Osteoblast (primary cell): ENCODE data around the gene C1QC. TPM values are rescaled to one million over a fixed set of nuclear protein-coding genes. Genes with fewer than 3 reads are reported as not detected.

ENCODE experiments used
- DNase-seq: peaks from one replicate; pipeline ENCODE4 v3.0.0; 2011; ENCODE audit warnings: low spot score, mixed read lengths; ENCODE audit not compliant: insufficient read length; ENCODE audit errors: missing footprints
- H2AFZ ChIP-seq: 2 replicates; pipeline ENCODE4 v1.6.0; 2011; ENCODE audit warnings: mild to moderate bottlenecking, low read length
- H3K27ac ChIP-seq: 2 replicates; pipeline ENCODE4 v1.5.1; 2011; ENCODE audit warnings: mild to moderate bottlenecking, low read depth, low read length, moderate library complexity
- H3K27me3 ChIP-seq: 2 replicates; pipeline ENCODE4 v1.6.0; 2012; ENCODE audit warnings: mild to moderate bottlenecking, control low read depth, inconsistent platforms, low read length, moderate library complexity; ENCODE audit not compliant: insufficient read depth
- H3K36me3 ChIP-seq: 2 replicates; pipeline ENCODE4 v1.5.1; 2011; ENCODE audit warnings: mild to moderate bottlenecking, low read length, control low read depth, moderate library complexity; ENCODE audit not compliant: insufficient read depth
- H3K4me1 ChIP-seq: 2 replicates; pipeline ENCODE4 v1.5.1; 2011; ENCODE audit warnings: mild to moderate bottlenecking, low read length, control low read depth, moderate library complexity; ENCODE audit not compliant: insufficient read depth
- H3K4me2 ChIP-seq: 2 replicates; pipeline ENCODE4 v1.6.0; 2011; ENCODE audit warnings: mild to moderate bottlenecking, low read length; ENCODE audit not compliant: insufficient read depth
- H3K4me3 ChIP-seq: fragments of 200-600 bp; sonication (generic); 3 replicates; pipeline ENCODE4 v1.5.1; 2012; ENCODE audit warnings: mild to moderate bottlenecking, low read length, inconsistent platforms; ENCODE audit not compliant: insufficient read depth
- H3K79me2 ChIP-seq: 2 replicates; pipeline ENCODE4 v1.6.0; 2012; ENCODE audit warnings: mild to moderate bottlenecking, low read length, control low read depth, inconsistent platforms; ENCODE audit not compliant: insufficient read depth
- H3K9me3 ChIP-seq: 2 replicates; pipeline ENCODE4 v1.5.1; 2011; ENCODE audit warnings: low read depth, low read length, control low read depth
- H4K20me1 ChIP-seq: 2 replicates; pipeline ENCODE4 v1.6.0; 2012; ENCODE audit warnings: mild to moderate bottlenecking, low read length, control low read depth; ENCODE audit not compliant: insufficient read depth
- total RNA-seq: library from RNA; depleted of rRNA; stranded (reverse); fragments of >200 nt; gene quantifications from 2 replicates; pipeline ENCODE4 v1.2.3, GENCODE V29; 2012
- TF ChIP-seq, protein P1 (sequence below): IDR thresholded peaks from 2 replicates; pipeline ENCODE4 v1.5.1; 2011; ENCODE audit warnings: mild to moderate bottlenecking, low read depth, low read length, moderate library complexity; ENCODE audit errors: extremely low read depth

C1QC gene
- total RNA-seq, 1 donor = 2.2 TPM

DNA sequence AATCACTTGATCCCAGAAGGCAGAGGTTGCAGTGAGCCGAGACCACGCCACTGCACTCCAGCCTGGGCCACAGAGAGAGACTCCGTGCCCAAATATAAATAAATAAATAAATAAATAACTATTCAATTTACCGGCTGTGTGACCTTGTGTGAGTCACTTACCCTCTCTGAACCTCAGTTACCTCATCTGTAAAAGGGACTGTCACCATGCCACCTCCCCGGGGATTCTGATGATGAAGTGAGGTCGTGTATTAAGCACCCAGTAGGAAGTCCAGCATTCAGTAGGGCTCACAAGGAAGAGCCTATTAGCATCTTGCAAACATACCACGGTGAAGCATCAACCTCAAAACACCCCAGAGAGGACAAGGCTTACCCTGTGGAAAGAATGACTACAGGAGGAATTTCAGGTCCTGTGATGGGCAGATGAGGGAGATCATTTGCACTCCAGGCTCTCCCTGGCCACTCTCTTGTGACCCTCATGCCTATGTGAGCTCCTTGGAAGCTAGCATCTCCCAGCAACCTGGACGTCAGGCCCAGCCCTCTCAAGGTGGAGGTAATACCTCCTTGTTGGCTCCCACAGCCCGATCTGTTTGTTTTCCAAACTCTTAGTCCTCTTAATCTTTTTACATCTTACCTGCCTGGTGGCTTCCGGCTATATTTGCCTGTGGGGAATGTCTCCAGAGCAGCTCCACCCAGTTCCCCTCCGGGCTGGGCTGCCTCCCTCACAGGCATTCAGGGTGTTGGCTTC, 14.6 kb upstream of the C1QC start:
- DNase-seq = peak; percentile 49
- Histone ChIP-seq H3K4me3 (no peak overlapping the region), H3K36me3 (no peaks in the 10 kb centered on the region), H3K9me3 (no peaks in the 10 kb centered on the region), H3K4me1 (no peaks in the 10 kb centered on the region), H2AFZ (no peak overlapping the region), H4K20me1 (no peaks in the 10 kb centered on the region), H3K27ac (no peak overlapping the region), H3K79me2 (no peaks in the 10 kb centered on the region), H3K4me2 (no peak overlapping the region), H3K27me3 (peaks cover 27% of the 10 kb centered on the region)
- TF ChIP-seq, protein P1, sequence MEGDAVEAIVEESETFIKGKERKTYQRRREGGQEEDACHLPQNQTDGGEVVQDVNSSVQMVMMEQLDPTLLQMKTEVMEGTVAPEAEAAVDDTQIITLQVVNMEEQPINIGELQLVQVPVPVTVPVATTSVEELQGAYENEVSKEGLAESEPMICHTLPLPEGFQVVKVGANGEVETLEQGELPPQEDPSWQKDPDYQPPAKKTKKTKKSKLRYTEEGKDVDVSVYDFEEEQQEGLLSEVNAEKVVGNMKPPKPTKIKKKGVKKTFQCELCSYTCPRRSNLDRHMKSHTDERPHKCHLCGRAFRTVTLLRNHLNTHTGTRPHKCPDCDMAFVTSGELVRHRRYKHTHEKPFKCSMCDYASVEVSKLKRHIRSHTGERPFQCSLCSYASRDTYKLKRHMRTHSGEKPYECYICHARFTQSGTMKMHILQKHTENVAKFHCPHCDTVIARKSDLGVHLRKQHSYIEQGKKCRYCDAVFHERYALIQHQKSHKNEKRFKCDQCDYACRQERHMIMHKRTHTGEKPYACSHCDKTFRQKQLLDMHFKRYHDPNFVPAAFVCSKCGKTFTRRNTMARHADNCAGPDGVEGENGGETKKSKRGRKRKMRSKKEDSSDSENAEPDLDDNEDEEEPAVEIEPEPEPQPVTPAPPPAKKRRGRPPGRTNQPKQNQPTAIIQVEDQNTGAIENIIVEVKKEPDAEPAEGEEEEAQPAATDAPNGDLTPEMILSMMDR = no peak

DNA sequence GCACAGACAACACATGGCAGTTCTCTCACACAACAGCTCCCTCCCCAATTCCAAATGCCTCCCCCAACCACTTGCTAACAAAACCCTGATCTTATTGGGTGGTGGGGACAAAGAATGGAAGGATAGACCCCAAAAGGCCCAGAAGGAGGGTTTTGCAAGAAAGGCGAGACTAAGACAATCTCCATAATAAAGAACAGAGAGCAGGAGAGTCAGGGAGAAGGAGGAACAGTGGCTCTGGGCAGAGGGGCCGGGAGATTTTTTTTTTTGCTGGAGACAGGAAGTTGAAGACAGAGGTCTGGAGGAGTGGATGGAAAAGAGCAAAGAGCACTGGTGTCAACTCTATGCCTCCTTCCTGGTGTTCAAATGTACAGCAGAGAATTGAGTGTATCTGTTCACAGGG, 13.5 kb upstream of the C1QC start:
- no peaks in the 10 kb centered on the region for H3K9me3 ChIP-seq

DNA sequence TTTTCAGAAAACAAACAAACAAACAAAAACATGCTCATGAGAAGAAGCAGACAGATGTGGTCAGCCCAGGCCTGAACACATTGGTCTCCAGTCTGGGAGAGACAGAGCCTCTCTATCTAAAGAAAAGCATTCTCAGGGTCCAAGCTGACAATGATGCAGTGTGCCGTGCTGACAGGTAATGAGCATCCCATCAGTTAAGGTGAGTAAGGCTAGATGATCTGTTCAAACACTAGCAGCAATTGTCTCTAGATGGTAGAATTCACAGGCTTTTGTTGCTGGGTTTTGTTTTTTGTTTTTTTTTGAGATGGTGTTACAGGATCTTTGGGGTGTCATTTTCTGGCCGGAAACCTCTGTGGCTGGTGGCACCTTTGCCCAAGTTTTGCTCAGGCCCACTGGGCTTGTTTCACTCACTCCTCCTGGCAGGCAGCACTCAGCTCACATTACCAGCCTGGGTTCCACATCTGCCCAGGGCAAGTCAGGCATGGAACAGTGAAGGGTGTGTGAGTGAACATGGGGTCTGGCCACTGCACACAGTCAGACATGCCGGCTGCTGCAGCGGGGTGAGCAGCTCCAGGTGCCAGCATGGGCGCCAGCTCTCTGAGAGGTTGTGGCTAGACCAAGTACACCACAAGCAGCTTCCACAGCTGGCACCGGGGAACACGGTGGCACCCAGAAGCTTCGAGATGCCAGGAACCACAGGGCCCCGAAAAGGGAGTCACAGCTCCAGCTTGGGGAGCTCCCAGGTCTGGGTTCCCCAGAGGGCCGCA, 9.6 kb upstream of the C1QC start:
- Histone ChIP-seq H3K4me1 (no peaks in the 10 kb centered on the region), H3K79me2 (no peaks in the 10 kb centered on the region), H2AFZ (no peak overlapping the region), H3K9me3 (no peaks in the 10 kb centered on the region), H3K27ac (no peak overlapping the region), H3K36me3 (no peaks in the 10 kb centered on the region), H3K27me3 (peaks cover 25% of the 10 kb centered on the region), H3K4me3 (no peak overlapping the region), H3K4me2 (no peak overlapping the region), H4K20me1 (no peaks in the 10 kb centered on the region)
- peak; percentile 76 for DNase-seq
- TF ChIP-seq, protein P1 = no peak

More for the DNA sequence above, 13.5 kb upstream of the C1QC start:
- Histone ChIP-seq H3K36me3 (no peaks in the 10 kb centered on the region), H4K20me1 (no peaks in the 10 kb centered on the region), H3K79me2 (no peaks in the 10 kb centered on the region), H3K27me3 (peaks cover 29% of the 10 kb centered on the region), H2AFZ (no peak overlapping the region), H3K4me1 (no peaks in the 10 kb centered on the region), H3K4me2 (no peak overlapping the region), H3K27ac (no peak overlapping the region), H3K4me3 (no peak overlapping the region)
- DNase-seq = peak; percentile 26
- TF ChIP-seq, protein P1 = no peak

DNA sequence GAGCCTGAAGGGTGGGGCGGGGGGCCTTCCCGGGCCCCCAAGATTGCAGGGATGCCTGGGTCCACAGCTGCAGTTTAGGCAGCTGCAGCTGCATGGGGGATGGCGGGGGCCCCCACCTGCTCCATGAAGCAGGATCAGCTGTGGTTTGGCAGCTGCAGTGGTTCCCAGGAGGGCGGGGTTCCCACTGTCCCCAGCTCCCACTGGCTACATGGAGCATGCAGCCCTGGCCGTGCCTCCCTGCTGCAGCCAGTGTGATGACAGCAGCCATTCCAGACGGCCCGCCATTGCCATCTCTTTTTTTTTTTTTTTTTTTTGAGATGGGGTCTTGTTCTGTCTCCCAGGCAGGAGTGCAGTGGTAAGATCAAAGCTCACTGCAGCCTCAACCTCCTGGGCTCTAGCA, 8.0 kb upstream of the C1QC start:
- Histone ChIP-seq H3K36me3 (no peaks in the 10 kb centered on the region), H3K4me3 (no peak overlapping the region), H2AFZ (no peak overlapping the region), H3K27ac (no peak overlapping the region), H3K79me2 (no peaks in the 10 kb centered on the region), H3K27me3 (peaks cover 21% of the 10 kb centered on the region), H3K4me1 (no peaks in the 10 kb centered on the region), H3K4me2 (no peak overlapping the region), H4K20me1 (no peaks in the 10 kb centered on the region), H3K9me3 (no peaks in the 10 kb centered on the region)
- TF ChIP-seq, protein P1 = no peak
- peak; percentile 44 for DNase-seq
